Natural killer cell (primary cell): ENCODE data around the gene PLAC8L1. TPM values are rescaled to one million over a fixed set of nuclear protein-coding genes. Genes with fewer than 3 reads are reported as not detected.
"Not testable (repeated sequence)": the region's sequence is repeated elsewhere in the genome, so short reads cannot be mapped to it uniquely, and the experiment has no call there.

ENCODE experiments used
- ATAC-seq, 3 donors: fragments of 150-1000 bp in 2 of 3; fragments of 200-7000 bp in 1 of 3; cut with Tn5 transposase; 1 replicate in 1 of 3; 2 replicates in 2 of 3; pipeline ENCODE4 v1.10.0; 2021; ENCODE audit warnings: mild to moderate bottlenecking in 2 of 3, moderate library complexity in 2 of 3
- DNase-seq, 2 donors: peaks; one replicate each; pipeline versions ENCODE4 v3.0.0 to v3.0.0-alpha.2; 2013 to 2021; ENCODE audit warnings: mixed read lengths in 1 of 2
- H3K27ac ChIP-seq: one replicate; pipeline ENCODE4 v1.5.1; 2013; ENCODE audit warnings: mild to moderate bottlenecking, low read length
- H3K27me3 ChIP-seq: one replicate; pipeline ENCODE4 v1.6.1; 2013; ENCODE audit warnings: low read length; ENCODE audit not compliant: control insufficient read depth, insufficient read depth
- H3K36me3 ChIP-seq: one replicate; pipeline ENCODE4 v1.6.1; 2013; ENCODE audit warnings: low read length; ENCODE audit not compliant: control insufficient read depth, insufficient read depth
- H3K4me1 ChIP-seq: one replicate; pipeline ENCODE4 v1.6.1; 2013; ENCODE audit warnings: low read length; ENCODE audit not compliant: control insufficient read depth, insufficient read depth
- H3K4me3 ChIP-seq: one replicate; pipeline ENCODE4 v1.5.1; 2013; ENCODE audit warnings: low read length
- H3K9me3 ChIP-seq: one replicate; pipeline ENCODE4 v1.6.1; 2013; ENCODE audit warnings: low read length; ENCODE audit not compliant: control insufficient read depth, insufficient read depth
- H3K27ac Mint-ChIP-seq, 2 donors: one replicate each; pipeline ENCODE4 v1.8.0; 2022; ENCODE audit warnings: mild to moderate bottlenecking in 2 of 2, mixed read lengths in 2 of 2, moderate library complexity in 1 of 2
- H3K27me3 Mint-ChIP-seq, 2 donors: one replicate each; pipeline ENCODE4 v1.8.0; 2022; ENCODE audit warnings: low read depth in 2 of 2, mixed read lengths in 2 of 2
- H3K36me3 Mint-ChIP-seq: one replicate; pipeline ENCODE4 v1.8.0; 2022; ENCODE audit warnings: mixed read lengths
- H3K4me1 Mint-ChIP-seq, 2 donors: one replicate each; pipeline ENCODE4 v1.8.0; 2022; ENCODE audit warnings: mixed read lengths in 2 of 2
- H3K4me3 Mint-ChIP-seq: one replicate; pipeline ENCODE4 v1.8.0; 2022; ENCODE audit warnings: mild to moderate bottlenecking, moderate library complexity, mixed read lengths
- H3K9me3 Mint-ChIP-seq, 2 donors: one replicate each; pipeline ENCODE4 v1.8.0; 2022; ENCODE audit warnings: mixed read lengths in 2 of 2
- CTCF ChIP-seq: fragments of 200-600 bp; IDR thresholded peaks from one replicate; pipeline ENCODE4 v1.8.0; 2022; ENCODE audit warnings: antibody characterized with exemption
- WGBS: methylation state at CpG from one replicate; pipeline ENCODE4 v1.1.7; 2013; ENCODE audit warnings: missing lambda C conversion rate; ENCODE audit not compliant: insufficient coverage; 5-methylcytosine and 5-hydroxymethylcytosine counted together
- intact Hi-C: fragments of 100-400 bp; cut with micrococcal nuclease; formaldehyde crosslinking; loops from one replicate; pipeline ENCODE4 v1.14.2; 2022
- total RNA-seq, 4 donors: library from RNA; stranded (reverse); fragments of 120-200 nt in 1 of 4; gene quantifications; one replicate each; pipeline versions ENCODE4 v1.2.3 to v1.2.4, GENCODE V29; 2013 to 2022

The PLAC8L1 gene
- total RNA-seq, 3 donors from 2014 or later (not counting 1 experiment from before 2014, with no cell fraction given), result 0.45 TPM; not detected in 2

DNA sequence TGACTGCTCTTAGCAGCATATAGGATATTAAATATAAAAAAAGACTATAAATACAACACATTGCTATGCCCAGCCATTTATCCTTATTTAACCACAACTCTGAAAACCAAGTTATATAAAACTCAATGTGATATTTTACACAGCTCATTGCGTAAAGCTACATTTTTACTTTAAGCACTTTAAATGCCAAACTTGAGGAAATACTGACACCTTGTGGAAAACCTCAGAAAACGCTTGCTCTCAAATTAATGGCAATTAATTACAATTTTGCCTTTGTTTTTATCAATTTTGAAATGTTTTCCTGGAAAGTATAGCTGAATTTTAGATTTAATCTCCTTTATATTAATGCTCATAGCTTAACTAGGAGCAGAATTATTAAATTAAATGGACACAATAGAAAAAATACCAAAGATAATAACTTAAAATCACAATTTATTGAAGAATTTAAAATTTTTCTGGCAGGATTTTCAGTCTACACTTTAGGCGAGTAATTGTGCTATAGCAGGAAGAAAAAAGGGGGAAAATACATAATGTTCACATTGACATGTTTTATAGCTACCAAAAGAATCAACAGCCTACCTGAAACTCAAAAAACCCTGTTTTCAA lies 25.2 kb upstream of the PLAC8L1 start:
- no peaks in the 10 kb centered on the region for H3K4me1 ChIP-seq
- H3K27ac ChIP-seq, result no peak overlapping the region
- H3K27me3 ChIP-seq, result no peaks in the 10 kb centered on the region
- peaks cover 10% of the 10 kb centered on the region for H3K36me3 Mint-ChIP-seq
- no peak overlapping the region for H3K4me3 Mint-ChIP-seq
- WGBS, result 54% methylated on average over 2 of the region's 3 CpGs
- no peak overlapping the region for H3K27ac Mint-ChIP-seq
- H3K27me3 Mint-ChIP-seq, result no peaks in the 10 kb centered on the region
- DNase-seq (peak in 1 of 2 donors; percentile 40), ATAC-seq (no peak)
- no peaks in the 10 kb centered on the region for H3K4me1 Mint-ChIP-seq
- intact Hi-C loops, result loop anchor here (2.0 kb wide), 1 partner anchor 1928 kb away; no protein-coding TSS in a partner anchor
- no peak overlapping the region for H3K4me3 ChIP-seq
- no peaks in the 10 kb centered on the region for H3K9me3 ChIP-seq
- peak; percentile 18 for TF ChIP-seq CTCF
- no peaks in the 10 kb centered on the region for H3K9me3 Mint-ChIP-seq
- H3K36me3 ChIP-seq, result peaks cover 75% of the 10 kb centered on the region

- H3K4me1 ChIP-seq, result no peaks in the 10 kb centered on the region
- ATAC-seq (no peak), DNase-seq (no peak)
- Mint-ChIP-seq H3K4me1 (no peaks in the 10 kb centered on the region), H3K36me3 (peaks cover 34% of the 10 kb centered on the region), H3K27ac (no peak overlapping the region), H3K27me3 (no peaks in the 10 kb centered on the region), H3K9me3 (no peaks in the 10 kb centered on the region), H3K4me3 (no peak overlapping the region)
- H3K9me3 ChIP-seq, result no peaks in the 10 kb centered on the region
- intact Hi-C loops, result no loop called here
- H3K36me3 ChIP-seq, result peaks cover 86% of the 10 kb centered on the region
- no peak for TF ChIP-seq CTCF
- H3K4me3 ChIP-seq, result no peak overlapping the region
- H3K27ac ChIP-seq, result no peak overlapping the region
- no peaks in the 10 kb centered on the region for H3K27me3 ChIP-seq
These were observed 20.7 kb upstream of the PLAC8L1 start for GRCh38 chr5:146126068-146126467.

DNA sequence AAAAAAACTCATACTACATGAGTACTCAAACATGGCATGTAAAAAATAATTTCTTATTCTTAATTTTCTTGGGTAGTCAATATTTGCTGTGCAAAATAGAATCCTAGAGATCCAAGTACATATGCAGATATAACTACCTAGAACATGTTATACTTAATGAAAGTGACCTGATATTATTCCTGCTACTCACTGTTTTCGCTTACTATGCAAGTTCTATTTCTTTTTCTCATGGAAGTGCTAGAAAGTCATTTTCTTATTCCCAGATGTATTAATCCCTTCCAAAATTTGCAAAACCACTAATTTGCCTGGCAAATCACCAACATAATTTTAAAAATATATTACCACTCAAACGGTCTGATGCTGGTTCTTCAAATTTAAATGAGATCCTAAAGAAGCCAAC lies 19.2 kb upstream of the PLAC8L1 start:
- Histone ChIP-seq H3K4me1 (no peaks in the 10 kb centered on the region), H3K4me3 (no peak overlapping the region), H3K9me3 (no peaks in the 10 kb centered on the region), H3K27me3 (no peaks in the 10 kb centered on the region), H3K36me3 (peaks cover 94% of the 10 kb centered on the region), H3K27ac (no peak overlapping the region)
- no peaks in the 10 kb centered on the region for H3K9me3 Mint-ChIP-seq
- H3K27me3 Mint-ChIP-seq, result no peaks in the 10 kb centered on the region
- no peak for DNase-seq
- H3K4me1 Mint-ChIP-seq, result no peaks in the 10 kb centered on the region
- H3K36me3 Mint-ChIP-seq, result peaks cover 43% of the 10 kb centered on the region
- 87% methylated on average over 2 of the region's 2 CpGs for WGBS
- TF ChIP-seq CTCF, result no peak
- H3K4me3 Mint-ChIP-seq, result no peak overlapping the region
- H3K27ac Mint-ChIP-seq, result no peak overlapping the region
- ATAC-seq, result no peak
- intact Hi-C loops, result no loop called here

DNA sequence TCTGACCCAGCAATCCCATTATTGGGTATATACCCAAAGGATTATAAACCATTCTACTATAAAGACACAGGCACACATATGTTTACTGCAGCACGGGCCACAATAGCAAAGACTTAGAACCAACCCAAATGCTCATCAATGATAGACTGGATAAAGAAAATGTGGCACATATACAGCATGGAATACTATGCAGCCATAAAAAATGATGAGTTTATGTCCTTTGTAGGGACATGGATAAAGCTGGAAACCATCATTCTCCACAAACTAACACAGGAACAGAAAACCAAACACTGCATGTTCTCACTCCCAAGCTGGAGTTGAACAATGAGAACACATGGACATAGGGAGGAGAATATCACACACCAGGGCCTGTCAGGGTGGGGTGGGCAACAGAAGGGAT lies 16.1 kb upstream of the PLAC8L1 start:
- H3K4me1 ChIP-seq, DNase-seq, H3K9me3 ChIP-seq, H3K27me3 Mint-ChIP-seq, intact Hi-C loops, H3K27ac Mint-ChIP-seq, H3K4me1 Mint-ChIP-seq, H3K9me3 Mint-ChIP-seq, H3K27ac ChIP-seq, H3K4me3 ChIP-seq, ATAC-seq, H3K4me3 Mint-ChIP-seq, H3K27me3 ChIP-seq: not testable (repeated sequence)
- peaks cover 92% of the 10 kb centered on the region for H3K36me3 ChIP-seq
- peaks cover 55% of the 10 kb centered on the region for H3K36me3 Mint-ChIP-seq
- 100% methylated on average over 1 of the region's 1 CpG for WGBS
